Kidney (tissue), 14 donors: Measurements from ENCODE around the gene CLDN6. TPM values are rescaled to one million over a fixed set of nuclear protein-coding genes. Genes with fewer than 3 reads are reported as not detected.

Experiments used
- DNase-seq, 5 donors: peaks; one replicate each; pipeline ENCODE4 v3.0.0-alpha.2; 2013 to 2020
- FAIRE-seq: peaks from 2 replicates; lab custom pipeline; 2012; peaks lifted over from hg19 to GRCh38; lab: Jason Lieb, UNC
- H3K27ac ChIP-seq, 2 donors: one replicate each; pipeline ENCODE4 v1.7.0; 2013; ENCODE audit warnings: low read depth in 2 of 2, low read length in 2 of 2, inconsistent platforms in 1 of 2
- H3K27me3 ChIP-seq: one replicate; pipeline ENCODE4 v1.7.1; 2013; ENCODE audit warnings: low read length, inconsistent platforms; ENCODE audit not compliant: control insufficient read depth, insufficient read depth
- H3K36me3 ChIP-seq, 3 donors: one replicate each; pipeline versions ENCODE4 v1.7.0 to v1.7.1; 2013; ENCODE audit warnings: low read length in 3 of 3, control low read depth in 1 of 3, inconsistent platforms in 1 of 3; ENCODE audit not compliant: insufficient read depth in 3 of 3, control insufficient read depth in 2 of 3
- H3K4me1 ChIP-seq, 3 donors: one replicate each; pipeline versions ENCODE4 v1.7.0 to v1.7.1; 2013; ENCODE audit warnings: low read length in 3 of 3, inconsistent platforms in 1 of 3, low read depth in 1 of 3; ENCODE audit not compliant: control insufficient read depth in 2 of 3, insufficient read depth in 2 of 3
- H3K4me3 ChIP-seq, 3 donors: one replicate each; pipeline versions ENCODE4 v1.7.0 to v1.8.1; 2013; ENCODE audit warnings: low read length in 3 of 3, control low read depth in 1 of 3, inconsistent platforms in 1 of 3
- H3K9ac ChIP-seq, 3 donors: one replicate each; pipeline versions ENCODE4 v1.7.0 to v1.7.1; 2013; ENCODE audit warnings: low read length in 3 of 3, control low read depth in 1 of 3, inconsistent platforms in 1 of 3
- H3K9me3 ChIP-seq, 3 donors: one replicate each; pipeline versions ENCODE4 v1.7.0 to v1.7.1; 2013; ENCODE audit warnings: low read length in 3 of 3, control low read depth in 1 of 3, inconsistent platforms in 1 of 3; ENCODE audit not compliant: control insufficient read depth in 2 of 3, insufficient read depth in 1 of 3
- CTCF ChIP-seq: IDR thresholded peaks from 3 replicates; pipeline ENCODE4 v1.5.1; 2012; ENCODE audit warnings: mild to moderate bottlenecking, moderate library complexity, borderline replicate concordance; ENCODE audit not compliant: insufficient read depth; ENCODE audit errors: extremely low read depth
- intact Hi-C: fragments of 100-400 bp; cut with DNase I; formaldehyde crosslinking; loops from one replicate; pipeline ENCODE4 v1.11.1; 2022
- polyA plus RNA-seq: library from polyadenylated mRNA; stranded (reverse); fragments of 350-450 nt; fragmentation: Illumina TruSeq; extraction: RNeasy Lipid Tissue Mini Kit (QIAGEN cat#74804); gene quantifications from one replicate; pipeline ENCODE4 v1.2.3, GENCODE V29; 2014; ENCODE audit warnings: low read depth, low replicate concordance; ENCODE audit not compliant: insufficient read depth
- total RNA-seq: library from RNA; stranded (reverse); fragmentation: NEBNext Ultra II Directional; extraction: Animal tissue kit (Norgen Biotek cat#: 25700); gene quantifications from one replicate; pipeline ENCODE4 v1.2.1, GENCODE V29; 2021
- donor health status: control.
- donor health status: control.
- donor health status: control.
- donor health status: control.
- donor health status: control.
- donor health status: DM: yes; HTN: yes; CAD: no.
- donor health status: Normal renal cell carcinoma (clear cell type).

The CLDN6 gene
- total and polyA plus RNA-seq, 2 donors from 2014 or later: 0.47 TPM; not detected in 1

DNA sequence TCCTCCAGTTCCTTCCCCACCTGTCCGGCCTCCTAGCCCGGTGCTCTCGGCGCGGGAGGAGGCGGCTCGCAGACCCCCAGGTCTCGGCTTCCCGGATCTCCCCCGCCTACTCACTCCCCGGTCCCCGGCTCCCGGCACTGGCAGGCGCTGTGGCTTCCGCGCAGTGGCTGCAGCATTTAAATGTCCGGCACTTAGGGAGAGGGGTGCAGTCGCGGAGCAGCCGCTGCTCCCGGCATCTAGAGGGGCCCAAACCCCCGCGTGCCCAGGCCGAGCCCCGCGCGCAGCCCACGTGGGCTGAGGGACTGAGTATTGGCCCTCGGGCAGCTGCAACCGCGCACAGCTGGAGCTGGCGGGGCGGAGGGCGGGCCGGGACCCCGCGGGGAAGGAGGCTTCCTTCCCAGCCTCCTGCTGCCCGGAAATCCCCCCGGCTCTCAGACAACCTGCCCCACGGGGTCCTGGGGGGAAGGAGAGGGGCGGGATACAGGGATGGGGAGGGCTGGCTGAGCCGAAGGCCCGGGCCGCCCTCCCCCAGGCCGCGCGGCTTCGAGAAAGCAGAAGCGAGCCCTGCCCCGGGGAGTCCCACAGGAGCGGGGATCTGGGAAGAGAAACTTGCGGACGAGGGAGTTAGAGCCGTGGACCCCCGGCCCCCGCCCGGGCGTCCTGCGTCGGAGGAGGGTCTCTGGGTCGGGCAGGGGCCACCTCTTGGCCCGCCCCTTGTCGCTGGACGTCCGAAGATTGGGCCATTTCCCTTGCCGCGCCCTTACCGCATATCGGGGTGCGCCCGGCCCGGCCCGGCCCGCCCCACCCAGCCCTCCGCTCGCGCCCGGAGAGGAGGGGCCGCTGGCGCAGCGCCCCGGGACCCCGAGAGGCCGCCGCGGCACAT is 28.0 kb upstream of the CLDN6 start, which contains the start of gene MMP25:
MMP25 (plus strand) TSS at position 804 of the 883 bp plus-strand sequence. CDS start 357 bp downstream, outside the sequence.
- Histone ChIP-seq H3K27ac (no peak within 1 kb of the TSS), H3K36me3 (no peaks in the 10 kb centered on the region), H3K9ac (no peak within 1 kb of the TSS), H3K4me3 (no peak within 1 kb of the TSS), H3K9me3 (no peaks in the 10 kb centered on the region), H3K4me1 (peaks cover 0 to 7% (median 0%) of the 10 kb centered on the region in 3 donors), H3K27me3 (peaks cover 31% of the 10 kb centered on the region)
- no peak for TF ChIP-seq CTCF
- intact Hi-C loops: no loop called here
- DNase-seq (peak; percentile 31 to 82 (median 46)), FAIRE-seq (no peak)

GRCh38 chr16:3044708-3045107 is 26.7 kb upstream of the CLDN6 start:
- Histone ChIP-seq H3K9me3 (no peaks in the 10 kb centered on the region), H3K9ac (no peak overlapping the region), H3K4me1 (peaks cover 0 to 7% (median 0%) of the 10 kb centered on the region in 3 donors), H3K36me3 (no peaks in the 10 kb centered on the region), H3K27me3 (peaks cover 31% of the 10 kb centered on the region), H3K4me3 (no peak overlapping the region), H3K27ac (no peak overlapping the region)
- TF ChIP-seq CTCF: no peak
- FAIRE-seq (no peak), DNase-seq (no peak)
- intact Hi-C loops: no loop called here

DNA sequence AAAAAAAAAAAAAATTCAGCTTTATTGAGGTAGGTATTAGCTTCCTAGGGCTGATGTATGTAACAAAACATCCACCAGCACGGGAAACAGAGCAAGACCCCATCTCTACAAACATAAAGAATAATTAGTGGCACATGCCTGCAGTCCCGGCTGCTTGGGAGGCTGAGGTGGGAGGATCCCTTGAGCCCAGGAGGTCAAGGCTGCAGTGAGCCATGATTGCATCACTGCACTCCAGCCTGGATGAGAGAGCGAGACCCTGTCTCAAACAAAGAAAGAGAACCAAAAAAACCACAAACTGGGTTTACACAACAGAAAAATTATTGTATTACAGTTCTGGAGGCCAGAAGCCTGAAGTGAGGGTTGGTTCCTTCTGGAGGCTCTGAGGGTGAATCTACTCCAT is 24.4 kb upstream of the CLDN6 start:
- peaks cover 24% of the 10 kb centered on the region for H3K27me3 ChIP-seq
- H3K4me3 ChIP-seq: no peak overlapping the region
- H3K27ac ChIP-seq: no peak overlapping the region
- TF ChIP-seq CTCF: no peak
- no peaks in the 10 kb centered on the region for H3K9me3 ChIP-seq
- DNase-seq (no peak), FAIRE-seq (no peak)
- intact Hi-C loops: no loop called here
- peaks cover 0 to 7% (median 0%) of the 10 kb centered on the region in 3 donors for H3K4me1 ChIP-seq
- H3K36me3 ChIP-seq: no peaks in the 10 kb centered on the region
- no peak overlapping the region for H3K9ac ChIP-seq
